ENCODE data around the gene UTS2R.

GRCh38 chr17:82400206-82400605 lies 28.6 kb downstream of the UTS2R start:
- TF ChIP-seq EZH2 (IDR thresholded peaks at IDR 0.05), result no peak
- TF ChIP-seq POLR2AphosphoS5 (IDR thresholded peaks at IDR 0.05; ENCODE audit: borderline replicate concordance, low read depth, low read length), result no peak
- no peak for TF ChIP-seq FOXP2 (optimal IDR thresholded peaks at IDR 0.05; ENCODE audit: control extremely low read depth, extremely low read length, insufficient read depth)

Data from SK-N-MC (cell line).